ENCODE measurements around the gene G6PC2.

Gene G6PC2

DNA sequence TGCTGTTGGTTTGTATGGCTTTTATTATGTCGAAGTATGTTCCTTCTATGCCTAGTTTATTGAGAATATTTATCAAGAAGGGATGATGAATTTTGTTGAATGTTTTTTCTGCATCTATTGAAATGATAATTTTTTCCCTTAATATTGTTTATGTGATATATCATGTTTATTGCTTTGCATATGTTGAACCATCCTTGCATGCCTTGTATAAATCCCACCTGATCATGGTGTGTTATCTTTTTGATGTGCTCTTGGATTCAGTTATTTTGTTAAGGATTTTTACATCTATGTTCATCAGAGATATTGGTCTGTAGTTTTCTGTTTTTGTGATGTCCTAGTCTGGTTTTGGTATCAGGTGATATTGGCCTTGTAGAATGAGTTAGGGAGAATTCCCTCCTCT is 50.8 kb downstream of the G6PC2 start:
- DNase-seq = no peak
- intact Hi-C loops (cut with DNase I; ENCODE audit: low total_unique reads) = no loop called here
- Histone ChIP-seq H3K4me3 (no peak overlapping the region), H3K27me3 (no peaks in the 10 kb centered on the region), H3K9me3 (no peaks in the 10 kb centered on the region), H3K27ac (no peak overlapping the region), H3K4me1 (no peaks in the 10 kb centered on the region), H3K36me3 (no peaks in the 10 kb centered on the region)
- TF ChIP-seq, protein P1, sequence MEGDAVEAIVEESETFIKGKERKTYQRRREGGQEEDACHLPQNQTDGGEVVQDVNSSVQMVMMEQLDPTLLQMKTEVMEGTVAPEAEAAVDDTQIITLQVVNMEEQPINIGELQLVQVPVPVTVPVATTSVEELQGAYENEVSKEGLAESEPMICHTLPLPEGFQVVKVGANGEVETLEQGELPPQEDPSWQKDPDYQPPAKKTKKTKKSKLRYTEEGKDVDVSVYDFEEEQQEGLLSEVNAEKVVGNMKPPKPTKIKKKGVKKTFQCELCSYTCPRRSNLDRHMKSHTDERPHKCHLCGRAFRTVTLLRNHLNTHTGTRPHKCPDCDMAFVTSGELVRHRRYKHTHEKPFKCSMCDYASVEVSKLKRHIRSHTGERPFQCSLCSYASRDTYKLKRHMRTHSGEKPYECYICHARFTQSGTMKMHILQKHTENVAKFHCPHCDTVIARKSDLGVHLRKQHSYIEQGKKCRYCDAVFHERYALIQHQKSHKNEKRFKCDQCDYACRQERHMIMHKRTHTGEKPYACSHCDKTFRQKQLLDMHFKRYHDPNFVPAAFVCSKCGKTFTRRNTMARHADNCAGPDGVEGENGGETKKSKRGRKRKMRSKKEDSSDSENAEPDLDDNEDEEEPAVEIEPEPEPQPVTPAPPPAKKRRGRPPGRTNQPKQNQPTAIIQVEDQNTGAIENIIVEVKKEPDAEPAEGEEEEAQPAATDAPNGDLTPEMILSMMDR (IDR thresholded peaks at IDR 0.05) = no peak

DNA sequence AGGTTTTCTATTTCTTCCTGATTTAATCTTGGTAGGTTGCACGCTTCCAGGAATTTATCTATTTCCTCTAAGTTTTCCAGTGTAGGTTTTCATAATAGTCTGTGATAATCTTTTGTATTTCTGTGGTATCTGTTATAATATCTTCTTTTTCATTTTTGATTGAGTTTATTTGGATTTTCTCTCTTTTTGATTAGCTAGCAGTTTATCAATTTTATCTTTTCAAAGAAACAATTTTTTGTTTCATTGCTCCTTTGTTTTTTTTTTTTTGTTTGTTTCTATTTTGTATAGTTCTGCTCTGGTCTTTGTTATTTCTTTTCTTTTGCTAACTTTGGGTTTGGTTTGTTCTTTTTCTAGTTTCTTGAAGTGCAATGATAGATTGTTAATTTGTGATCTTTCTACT is 51.3 kb downstream of the G6PC2 start:
- intact Hi-C loops (cut with DNase I; ENCODE audit: low total_unique reads) = no loop called here
- no peaks in the 10 kb centered on the region for H3K9me3 ChIP-seq
- no peak overlapping the region for H3K27ac ChIP-seq
- no peaks in the 10 kb centered on the region for H3K27me3 ChIP-seq
- TF ChIP-seq, protein P1 (IDR thresholded peaks at IDR 0.05) = no peak
- no peak overlapping the region for H3K4me3 ChIP-seq
- H3K36me3 ChIP-seq = no peaks in the 10 kb centered on the region
- no peak for DNase-seq
- no peaks in the 10 kb centered on the region for H3K4me1 ChIP-seq

DNA sequence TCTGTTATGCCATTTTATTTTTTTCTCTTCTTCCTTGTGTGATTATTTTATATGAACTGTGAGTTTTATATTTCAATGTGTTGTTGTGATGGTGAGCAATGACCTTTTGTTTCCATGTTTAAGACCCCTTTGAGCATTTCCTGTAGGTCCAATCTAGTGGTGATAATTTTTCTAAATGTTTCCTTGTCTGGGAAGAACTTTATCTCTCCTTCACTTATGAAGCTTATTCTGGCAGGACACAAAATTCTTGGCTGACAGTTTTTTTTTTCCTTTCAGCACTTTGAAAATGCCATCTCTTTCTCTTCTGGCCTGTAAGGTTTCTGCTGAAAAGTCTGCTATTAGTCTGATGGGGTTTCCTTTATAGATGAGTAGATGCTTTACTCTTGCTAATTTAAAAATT is 53.2 kb downstream of the G6PC2 start:
- no peaks in the 10 kb centered on the region for H3K36me3 ChIP-seq
- H3K27ac ChIP-seq = no peak overlapping the region
- intact Hi-C loops (cut with DNase I; ENCODE audit: low total_unique reads) = no loop called here
- no peaks in the 10 kb centered on the region for H3K9me3 ChIP-seq
- no peak for DNase-seq
- no peaks in the 10 kb centered on the region for H3K4me1 ChIP-seq
- no peaks in the 10 kb centered on the region for H3K27me3 ChIP-seq
- TF ChIP-seq, protein P1 (IDR thresholded peaks at IDR 0.05) = no peak
- no peak overlapping the region for H3K4me3 ChIP-seq

DNA sequence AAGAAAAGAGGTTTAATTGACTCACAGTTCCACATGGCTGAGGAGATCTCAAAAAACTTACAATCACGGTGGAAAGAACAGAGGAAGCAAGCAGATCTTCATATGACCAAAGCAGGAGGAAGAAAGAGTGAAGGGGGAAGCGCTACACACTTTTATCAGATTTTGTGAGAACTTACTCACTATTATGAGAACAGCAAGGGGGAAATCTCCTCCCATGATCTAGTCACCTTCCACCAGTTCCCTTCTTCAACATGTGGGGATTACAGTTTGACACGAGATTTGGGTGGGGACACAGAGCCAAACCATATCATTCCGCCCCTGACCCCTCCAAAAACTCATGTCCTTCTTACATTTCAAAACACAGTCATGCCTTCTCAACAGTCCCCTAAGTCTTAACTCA is 54.2 kb downstream of the G6PC2 start:
- no peaks in the 10 kb centered on the region for H3K9me3 ChIP-seq
- H3K36me3 ChIP-seq = no peaks in the 10 kb centered on the region
- DNase-seq = no peak
- TF ChIP-seq, protein P1 (IDR thresholded peaks at IDR 0.05) = no peak
- no peaks in the 10 kb centered on the region for H3K4me1 ChIP-seq
- no peak overlapping the region for H3K4me3 ChIP-seq
- H3K27me3 ChIP-seq = no peaks in the 10 kb centered on the region
- intact Hi-C loops (cut with DNase I; ENCODE audit: low total_unique reads) = no loop called here
- H3K27ac ChIP-seq = no peak overlapping the region

DNA sequence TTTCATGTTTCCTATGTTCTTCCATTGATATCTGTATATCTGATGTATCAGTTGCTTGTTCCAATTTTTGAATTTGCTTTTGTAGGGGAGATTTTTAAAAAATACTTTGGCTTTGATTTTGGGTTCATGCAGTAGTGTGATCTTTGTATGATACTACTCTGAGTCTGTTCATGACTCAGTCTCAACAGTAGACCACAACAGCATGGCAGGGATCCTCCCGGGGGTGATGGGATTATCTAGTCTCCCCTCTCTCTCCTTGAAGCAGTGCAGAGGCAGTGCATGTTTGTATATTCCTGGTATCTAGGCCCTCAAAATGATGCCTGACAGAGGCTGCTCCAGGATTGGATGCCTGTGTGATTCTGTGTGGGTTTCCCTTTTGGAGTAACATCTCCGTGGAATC is 55.3 kb downstream of the G6PC2 start:
- H3K36me3 ChIP-seq = no peaks in the 10 kb centered on the region
- no peak overlapping the region for H3K4me3 ChIP-seq
- H3K9me3 ChIP-seq = no peaks in the 10 kb centered on the region
- intact Hi-C loops (cut with DNase I; ENCODE audit: low total_unique reads) = no loop called here
- no peak overlapping the region for H3K27ac ChIP-seq
- no peaks in the 10 kb centered on the region for H3K27me3 ChIP-seq
- no peak for DNase-seq
- H3K4me1 ChIP-seq = no peaks in the 10 kb centered on the region
- TF ChIP-seq, protein P1 (IDR thresholded peaks at IDR 0.05) = no peak

Data from tibial artery (tissue), 4 donors.